GM21529 (cell line): Measurements from ENCODE around the gene DNAAF8.
A peak's percentile ranks its signal among the peaks of the same experiment; 100 is the strongest.

Experiments
- ATAC-seq: cut with Tn5 transposase; IDR thresholded peaks from one replicate; pipeline ENCODE4 v1.9.1; 2021; ENCODE audit not compliant: unreplicated experiment

DNAAF8 gene

DNA sequence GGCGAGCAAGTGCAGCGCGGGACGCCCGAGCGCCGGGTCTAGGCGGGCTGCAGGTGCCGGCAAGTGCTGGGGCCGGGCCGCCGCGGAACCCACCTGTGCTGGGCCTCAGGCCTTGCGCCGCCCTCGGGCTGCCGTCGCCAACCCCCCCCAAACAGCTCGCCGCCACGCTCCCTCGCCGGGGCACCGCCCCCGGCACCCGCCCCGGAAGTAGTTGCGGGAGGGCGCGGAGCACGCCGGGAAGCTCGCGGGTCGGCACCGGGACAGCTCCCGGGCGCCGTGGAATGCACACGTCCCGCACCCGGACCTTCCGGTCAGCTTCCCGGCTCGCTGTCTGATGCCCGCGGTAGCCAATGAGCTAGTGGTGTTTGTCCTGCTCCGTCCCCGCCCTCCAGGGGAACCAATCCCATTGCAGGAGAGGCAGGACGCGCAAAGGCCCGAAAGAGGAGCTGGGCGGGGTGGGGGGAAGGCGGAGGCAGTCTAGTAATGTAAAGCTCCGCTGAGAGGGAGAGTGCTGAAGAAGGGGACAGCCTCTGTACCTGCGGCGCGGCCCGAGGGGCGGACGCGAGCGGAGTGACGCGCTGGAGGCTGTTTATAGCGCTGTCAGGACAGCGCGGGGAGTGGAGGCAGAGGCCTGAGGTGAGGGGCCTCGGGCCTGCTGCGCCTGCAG, at the start of gene DNAAF8, which contains the start of gene ANKS3:
TSS of gene DNAAF8 (plus strand) at position 475 of the 667 bp plus-strand sequence. CDS start 1,978 bp downstream, outside the sequence.
TSS of gene ANKS3 (minus strand) at position 209 of the 667 bp plus-strand sequence. CDS start 4,122 bp downstream, outside the sequence.
- peak; percentile 74 for ATAC-seq

DNA sequence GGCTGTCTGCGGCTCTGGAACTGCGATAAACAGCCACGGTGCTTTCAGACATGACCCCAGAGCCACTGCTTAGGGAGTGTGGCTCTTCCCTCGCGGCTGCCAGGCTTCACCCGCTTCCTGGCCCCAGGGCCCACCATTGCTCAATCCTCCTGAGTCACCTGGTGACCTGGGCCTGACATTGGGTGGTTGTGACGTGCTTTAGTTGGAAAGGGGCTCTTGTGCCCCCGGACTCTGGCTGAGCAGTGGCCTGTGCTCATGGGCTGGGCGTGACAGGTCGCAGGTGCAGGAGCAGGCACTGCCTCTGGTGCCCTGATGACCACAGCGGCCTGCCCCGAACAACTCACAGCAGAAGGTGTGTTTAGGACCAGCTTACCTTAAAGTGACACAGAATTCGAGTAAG, 49.6 kb upstream of the DNAAF8 start:
- no peak for ATAC-seq

DNA sequence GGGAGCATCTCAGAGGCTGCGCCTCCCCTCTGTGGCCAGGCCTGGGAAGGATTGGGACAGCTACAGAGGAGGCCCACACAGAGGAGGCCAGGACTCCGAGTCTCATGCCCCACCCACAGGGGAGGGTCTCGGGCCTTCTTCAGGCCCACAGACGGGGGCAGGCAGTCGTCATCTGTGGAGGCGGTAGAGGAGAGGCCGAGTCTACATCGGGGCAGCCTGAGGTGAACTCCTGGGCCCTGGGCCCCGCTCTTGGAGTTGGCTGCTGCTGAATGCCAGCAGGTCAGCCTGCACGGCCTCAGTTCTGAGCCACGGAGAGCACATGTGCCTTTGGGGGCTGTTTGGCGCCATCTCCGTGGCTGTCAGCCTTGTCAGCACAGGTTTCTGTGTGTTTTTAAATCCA, 49.0 kb upstream of the DNAAF8 start:
- ATAC-seq = no peak

DNA sequence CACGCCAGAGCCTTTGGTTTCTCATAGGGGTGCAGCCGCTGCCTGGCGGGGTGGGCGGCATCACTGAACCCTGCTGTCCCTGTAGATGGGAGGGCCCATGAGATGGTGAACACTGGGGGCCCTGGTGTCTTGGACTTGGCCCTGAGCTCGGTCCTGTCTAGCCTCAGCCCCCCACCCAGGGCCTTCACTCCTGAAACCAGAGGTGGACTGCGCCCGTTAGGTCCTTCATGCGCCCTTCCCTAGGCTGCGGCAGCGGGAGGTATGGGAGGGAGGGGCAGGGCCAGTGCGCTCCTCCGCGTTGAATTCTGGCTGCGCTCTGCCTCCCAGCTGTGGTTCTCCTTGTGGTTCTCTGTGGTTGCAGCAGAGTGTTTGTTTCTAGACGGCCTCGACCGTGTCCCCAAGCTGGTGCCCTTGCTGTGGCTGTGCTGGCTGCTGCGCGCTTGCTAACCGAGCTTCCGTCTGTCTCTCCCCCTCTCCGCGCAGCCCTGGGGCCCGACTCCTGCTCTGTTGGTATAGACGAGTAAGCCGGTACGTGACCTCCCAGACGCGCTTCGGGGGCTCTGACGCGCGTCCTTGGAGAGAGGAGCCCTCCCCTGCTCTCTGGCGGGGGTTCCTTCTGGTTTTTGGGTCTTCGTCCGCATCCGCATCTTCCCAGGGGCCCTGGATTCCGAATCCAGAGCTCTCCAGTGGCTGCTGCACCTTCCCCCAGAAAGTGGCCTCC, 48.4 kb upstream of the DNAAF8 start:
- ATAC-seq = no peak

DNA sequence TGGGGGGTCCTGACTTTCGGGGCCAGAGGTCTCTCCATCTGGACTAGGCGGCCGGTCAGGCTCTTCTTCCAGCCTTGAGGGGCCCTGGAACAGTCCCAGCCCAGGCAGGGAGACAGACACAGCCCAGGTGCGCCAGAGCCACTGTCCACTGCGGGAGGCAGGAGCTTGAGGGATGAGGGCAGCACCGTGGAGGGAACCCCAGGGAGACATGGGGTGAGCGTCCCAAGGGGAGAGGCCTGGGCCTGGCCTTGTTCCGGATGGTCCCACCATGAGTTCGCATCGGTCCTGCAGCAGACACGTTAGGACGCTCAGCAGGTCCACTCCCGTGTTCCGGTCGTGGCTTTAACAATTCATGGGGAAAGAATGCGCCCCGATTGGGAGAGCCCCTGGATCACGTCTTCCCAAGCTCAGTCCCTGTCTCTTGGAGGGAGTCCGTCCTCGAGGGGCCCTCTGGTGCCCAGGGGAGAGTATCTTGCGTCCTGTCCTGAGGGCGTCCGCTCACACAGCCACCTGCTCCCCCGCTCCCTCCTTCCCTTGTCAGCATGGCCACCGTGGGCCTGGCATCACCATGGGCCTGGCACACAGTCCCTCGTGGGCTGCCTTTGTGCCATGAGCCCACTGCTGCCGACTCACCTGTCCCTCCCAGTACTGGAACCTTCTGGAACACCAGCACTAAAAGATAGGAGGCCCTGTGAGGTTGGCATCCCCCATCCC, 47.7 kb upstream of the DNAAF8 start:
- ATAC-seq = no peak

DNA sequence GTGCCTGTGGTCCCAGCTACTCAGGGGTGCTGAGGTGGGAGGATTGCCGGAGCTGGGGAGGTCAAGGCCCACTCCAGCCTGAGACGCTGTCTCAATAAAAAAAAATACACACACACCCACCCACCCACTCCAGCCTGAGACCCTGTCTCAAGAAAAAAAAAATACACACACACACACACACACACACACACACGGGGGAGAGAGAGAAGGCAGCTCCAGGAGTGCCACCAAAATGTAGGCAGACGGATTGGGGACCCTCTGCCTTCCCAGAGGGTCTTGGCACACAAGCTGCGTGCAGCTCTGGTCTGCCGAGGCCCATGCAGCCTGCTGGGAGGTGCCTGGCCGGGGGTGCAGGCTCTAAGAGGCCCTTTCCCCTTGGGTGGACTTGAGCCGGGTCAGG, 46.9 kb upstream of the DNAAF8 start:
- ATAC-seq = no peak

DNA sequence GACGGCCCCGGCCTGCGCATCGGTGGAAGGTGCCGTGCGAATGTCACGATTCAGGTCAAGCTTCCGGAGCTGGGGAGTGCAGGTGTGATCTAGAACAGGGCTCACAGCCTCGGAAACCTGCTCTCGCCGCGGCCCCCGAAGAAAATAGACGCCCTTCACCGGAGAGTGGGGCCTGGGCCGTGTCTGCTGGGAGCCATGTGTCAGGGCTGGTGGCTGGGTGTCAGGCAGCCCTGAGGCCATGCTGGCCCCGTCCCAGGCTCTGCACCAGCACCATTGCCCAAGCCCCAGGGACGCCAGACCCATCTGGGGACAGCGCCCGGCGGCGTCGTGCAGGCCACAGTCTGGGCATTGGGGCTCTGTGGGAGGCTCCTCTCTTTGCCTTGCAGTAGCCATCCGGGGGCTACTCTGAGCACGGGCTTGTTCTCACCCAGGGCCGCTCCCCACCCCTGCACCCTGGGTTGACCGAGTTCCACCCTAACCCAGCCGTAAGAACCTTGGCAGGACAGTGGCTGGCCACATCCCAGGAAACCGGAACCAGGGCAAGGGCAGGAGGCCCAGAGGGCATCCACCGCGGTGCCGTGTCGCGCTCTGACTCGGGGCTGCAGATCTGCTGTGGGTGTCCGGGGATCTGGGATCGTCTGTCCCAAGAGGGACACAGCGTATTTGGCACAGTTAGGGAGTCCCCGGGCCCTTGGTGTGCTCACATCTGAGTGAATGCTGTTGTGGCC, 46.2 kb upstream of the DNAAF8 start:
- no peak for ATAC-seq

DNA sequence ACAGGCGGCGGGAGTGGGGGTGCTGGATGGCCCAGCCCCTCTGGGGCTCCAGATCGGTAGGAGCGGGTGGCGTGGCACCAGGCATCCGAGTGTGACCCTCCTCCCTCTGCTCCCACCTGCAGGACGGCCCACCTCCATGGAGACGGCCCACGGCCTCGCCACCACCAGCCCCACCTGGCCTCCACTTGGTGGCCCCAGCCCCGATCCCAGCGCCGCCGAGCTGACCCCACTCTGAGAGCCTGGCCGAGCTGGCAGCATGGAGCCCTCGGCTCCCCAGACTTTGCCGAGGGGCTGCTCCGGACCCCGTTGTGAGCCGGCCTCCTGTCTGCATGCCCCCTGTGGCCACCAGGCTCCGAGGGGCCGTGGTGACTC, 45.7 kb upstream of the DNAAF8 start:
- no peak for ATAC-seq

DNA sequence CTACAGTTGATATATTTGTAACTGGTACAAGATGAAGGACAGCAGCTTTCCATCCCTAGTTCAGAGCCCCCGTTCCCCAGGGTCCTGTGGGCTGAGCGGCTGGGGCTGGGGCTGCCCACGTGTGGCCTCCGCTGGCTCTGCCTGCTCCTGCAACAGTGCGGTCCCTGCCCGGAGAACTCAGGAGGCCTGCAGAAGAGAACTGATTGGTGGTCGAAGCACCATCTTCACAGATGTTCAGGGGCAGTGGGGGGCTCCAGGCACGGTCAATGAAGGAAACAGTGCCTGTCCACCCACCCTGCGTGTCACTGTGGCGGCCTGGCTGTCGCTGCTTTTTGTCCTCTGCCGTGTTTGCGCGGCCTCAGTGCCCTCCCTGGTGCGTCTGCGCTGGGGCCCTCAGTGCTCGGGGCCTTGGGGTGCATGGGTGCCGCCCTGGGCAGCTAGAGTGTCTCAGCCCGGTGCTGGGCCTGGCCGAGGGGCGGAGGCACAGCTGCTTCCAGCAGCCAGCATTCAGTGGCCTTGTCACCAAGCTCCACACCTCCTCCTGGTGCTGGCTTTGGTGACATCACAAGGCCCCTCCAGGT, 45.2 kb upstream of the DNAAF8 start:
- ATAC-seq = no peak

DNA sequence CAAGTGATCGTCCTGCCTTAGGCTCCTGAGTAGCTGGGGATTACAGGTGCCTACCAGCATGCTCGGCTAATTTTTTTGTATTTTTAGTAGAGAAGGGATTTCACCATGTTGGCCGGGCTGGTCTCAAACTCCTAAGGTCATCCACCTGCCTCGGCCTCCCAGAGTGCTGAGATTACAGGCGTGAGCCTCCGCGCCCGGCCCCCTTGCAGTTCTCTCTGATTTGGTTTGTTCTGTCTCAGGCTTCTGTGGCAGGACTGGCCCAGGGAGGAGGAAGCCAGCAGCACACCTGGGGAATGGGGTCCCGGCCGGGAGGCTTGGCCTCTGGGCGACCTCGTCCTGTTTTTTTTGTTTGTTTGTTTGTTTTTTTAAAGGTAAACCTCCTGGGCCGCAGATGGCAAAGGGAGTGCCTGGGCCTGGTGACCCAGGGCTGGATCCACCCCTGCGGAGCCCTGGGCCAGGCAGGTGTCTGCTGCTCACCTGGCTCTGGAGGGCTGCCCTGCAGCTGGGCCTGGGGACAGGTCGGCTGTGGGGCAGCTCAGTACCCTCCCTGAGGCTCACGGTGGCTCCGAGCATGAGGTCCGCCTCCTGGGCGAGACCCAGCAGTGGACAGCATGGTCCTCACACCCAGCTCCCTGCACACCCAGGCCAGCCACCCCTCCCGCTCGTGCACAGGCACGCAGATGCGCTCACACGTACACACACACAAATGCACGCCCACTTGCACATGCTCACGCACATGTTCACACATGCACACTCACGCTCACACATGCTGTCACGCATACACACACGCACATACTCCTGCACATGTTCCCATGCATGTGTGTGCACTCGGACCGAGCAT, 44.3 kb upstream of the DNAAF8 start:
- ATAC-seq = no peak

DNA sequence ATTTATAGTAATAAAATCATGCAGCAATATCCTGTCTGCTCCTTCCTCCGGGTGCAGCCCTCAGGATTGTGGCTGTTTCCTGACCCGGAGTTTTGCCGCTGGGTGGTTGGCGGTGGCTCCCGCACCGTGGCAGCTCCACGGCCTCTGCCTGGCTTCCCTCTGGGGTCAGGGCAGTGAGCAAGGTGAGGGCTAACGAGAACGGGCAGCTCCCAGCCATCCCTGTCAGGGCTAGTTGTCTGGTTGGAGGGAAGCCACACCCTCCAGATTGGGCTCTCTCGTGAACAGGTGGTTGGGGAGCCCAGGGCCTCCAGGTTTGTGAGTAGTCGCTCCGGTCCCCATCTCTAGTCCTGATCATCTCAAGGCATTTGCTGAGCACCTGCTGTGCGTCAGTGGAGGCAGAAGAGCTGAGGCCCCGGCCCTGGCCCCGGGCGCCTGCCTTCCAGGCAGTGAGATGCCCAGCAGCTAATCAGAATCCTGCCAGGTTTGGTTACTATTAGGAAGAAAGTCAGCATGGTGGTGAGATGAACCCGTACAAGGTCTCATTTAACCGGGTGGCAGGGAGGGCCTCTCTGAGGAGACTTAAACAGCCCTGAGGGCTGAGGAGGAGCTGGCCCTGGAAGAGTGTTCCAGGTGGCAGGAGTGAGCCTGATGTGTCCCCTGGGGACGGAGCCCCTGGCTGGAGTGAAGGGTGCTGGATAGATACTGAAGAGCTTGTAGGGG, 43.2 kb upstream of the DNAAF8 start:
- ATAC-seq = no peak

DNA sequence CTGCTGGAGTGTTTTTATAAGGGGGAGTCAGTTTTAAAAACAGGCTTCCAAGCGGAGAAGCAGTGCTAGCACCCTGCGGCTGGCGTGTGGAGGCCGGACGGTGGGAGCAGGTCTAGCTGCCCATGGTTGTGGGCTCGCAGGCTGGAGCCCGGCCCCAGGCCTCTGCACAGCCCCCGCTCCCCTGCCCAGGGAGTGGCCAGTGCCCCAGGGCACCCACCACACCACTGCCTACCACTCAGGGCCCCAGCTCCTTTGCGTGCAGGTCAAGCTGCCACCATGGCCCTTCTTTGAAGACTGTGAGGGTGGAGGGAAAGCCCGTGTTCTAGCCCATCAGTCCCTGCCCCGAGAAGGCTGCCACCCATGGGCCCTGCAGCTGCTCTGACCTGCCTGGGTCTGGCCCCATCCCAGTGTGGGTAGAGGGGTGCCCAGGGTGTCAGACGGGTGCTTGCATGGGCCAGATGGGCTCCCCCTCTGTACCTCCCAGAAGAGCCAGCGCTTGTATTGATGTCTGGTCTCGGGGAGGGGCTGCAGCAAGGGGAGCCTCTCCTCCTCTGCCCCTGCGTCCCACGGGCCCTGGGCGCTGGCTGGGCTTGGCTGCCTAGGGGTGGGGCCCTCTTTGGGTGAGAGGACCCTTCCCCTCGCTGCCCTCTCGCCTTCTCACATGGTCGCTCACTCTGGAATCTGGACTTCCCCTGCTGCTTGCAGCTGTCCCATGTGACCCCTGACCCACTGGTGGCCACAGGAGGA, 42.5 kb upstream of the DNAAF8 start:
- ATAC-seq = no peak

DNA sequence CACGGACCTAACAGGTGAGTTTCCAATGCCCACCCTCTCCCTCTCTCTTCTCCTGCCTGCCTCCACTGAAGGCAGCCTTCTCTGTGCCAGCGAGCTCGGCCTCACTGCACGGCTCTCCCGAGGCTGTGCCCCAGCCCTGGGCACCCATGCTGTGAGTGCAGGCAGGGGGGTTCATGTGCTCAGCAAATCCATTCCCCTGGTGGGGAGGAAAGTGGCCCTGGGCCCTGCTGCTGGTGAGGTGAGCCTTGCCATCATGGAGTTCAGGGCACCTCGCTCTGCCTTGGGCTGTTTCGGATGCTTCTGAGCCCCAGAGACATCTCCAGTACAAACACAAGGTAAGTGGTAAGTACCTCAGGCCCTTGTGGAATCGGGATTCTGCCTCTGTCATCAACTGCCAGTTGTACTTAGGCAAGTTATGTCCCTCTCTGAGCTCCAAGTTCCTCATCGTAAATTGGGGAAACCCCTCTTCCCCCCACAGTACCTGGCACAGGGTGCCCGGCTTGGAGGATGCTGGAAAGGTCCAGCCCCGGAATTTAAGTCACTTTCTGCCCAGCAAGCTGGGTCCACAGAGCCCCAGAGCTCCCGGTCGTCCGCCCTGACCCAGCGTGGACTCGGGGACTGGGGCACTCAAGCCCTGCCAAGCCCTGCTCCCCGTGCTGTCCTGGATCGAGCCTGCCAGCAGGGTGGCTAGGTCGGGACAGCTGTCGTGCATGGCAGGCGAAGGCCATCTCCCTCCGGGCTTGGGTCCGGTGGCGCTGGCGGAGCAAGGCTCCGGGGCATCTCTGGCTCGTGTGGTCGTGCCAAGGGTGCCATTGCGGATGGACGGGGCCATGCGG, 41.7 kb upstream of the DNAAF8 start:
- peak; percentile 18 for ATAC-seq

DNA sequence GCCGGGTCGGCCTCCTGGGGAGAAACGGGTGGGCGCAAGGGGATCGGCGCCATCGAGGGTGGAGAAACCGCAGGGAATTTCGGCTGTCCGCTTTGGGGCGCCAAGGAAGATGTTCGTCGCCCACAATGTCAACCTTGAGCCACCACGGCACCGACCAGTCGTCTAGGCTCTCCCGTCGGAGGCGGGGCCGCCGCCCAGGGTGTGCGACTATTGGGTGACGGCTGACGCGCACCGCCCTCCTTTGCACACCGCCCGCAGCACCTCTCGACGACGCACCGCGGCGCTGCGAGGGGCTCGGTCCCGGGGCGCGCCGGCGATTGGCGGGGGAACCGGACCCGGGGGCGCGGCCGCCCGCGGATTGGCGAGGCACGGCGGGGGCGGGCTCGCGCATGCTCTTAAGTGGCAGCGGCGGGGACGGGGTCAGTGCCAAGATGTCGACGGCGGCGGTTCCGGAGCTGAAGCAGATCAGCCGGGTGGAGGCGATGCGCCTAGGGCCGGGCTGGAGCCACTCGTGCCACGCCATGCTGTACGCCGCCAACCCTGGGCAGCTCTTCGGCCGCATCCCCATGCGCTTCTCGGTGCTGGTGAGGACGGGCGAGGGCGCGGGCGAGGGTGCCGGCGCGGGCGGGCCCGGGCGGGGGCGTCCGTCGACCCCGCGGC, 40.9 kb upstream of the DNAAF8 start, which contains the start of gene NUDT16L1:
TSS of gene NUDT16L1 (plus strand) at position 267 of the 660 bp plus-strand sequence. CDS start at position 432, 165 bp downstream.
- peak; percentile 96 for ATAC-seq

DNA sequence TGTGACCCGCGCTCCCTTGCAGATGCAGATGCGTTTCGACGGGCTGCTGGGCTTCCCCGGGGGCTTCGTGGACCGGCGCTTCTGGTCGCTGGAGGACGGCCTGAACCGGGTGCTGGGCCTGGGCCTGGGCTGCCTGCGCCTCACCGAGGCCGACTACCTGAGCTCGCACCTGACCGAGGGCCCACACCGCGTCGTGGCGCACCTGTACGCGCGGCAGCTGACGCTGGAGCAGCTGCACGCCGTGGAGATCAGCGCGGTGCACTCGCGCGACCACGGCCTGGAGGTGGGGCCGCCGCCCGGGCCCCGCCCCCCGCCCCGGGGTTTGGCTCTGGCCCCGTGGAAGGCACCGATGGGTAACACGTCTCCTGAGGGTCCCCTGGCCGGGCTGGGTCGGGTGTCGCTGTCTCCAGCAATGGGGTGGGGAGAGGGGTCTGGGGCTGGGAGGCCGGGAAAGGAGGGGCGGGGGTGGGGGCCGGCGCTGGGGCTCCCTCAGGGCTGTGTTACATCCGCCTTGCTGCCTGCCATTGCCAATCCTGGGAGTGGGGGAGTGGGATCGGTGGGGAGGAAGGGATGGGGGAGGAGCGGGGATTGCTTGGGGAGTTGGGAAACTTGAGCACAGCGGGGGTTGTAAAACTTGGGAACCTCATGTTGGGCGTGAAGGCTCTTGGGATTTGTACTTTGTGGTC, 40.2 kb upstream of the DNAAF8 start:
- ATAC-seq = peak; percentile 2

DNA sequence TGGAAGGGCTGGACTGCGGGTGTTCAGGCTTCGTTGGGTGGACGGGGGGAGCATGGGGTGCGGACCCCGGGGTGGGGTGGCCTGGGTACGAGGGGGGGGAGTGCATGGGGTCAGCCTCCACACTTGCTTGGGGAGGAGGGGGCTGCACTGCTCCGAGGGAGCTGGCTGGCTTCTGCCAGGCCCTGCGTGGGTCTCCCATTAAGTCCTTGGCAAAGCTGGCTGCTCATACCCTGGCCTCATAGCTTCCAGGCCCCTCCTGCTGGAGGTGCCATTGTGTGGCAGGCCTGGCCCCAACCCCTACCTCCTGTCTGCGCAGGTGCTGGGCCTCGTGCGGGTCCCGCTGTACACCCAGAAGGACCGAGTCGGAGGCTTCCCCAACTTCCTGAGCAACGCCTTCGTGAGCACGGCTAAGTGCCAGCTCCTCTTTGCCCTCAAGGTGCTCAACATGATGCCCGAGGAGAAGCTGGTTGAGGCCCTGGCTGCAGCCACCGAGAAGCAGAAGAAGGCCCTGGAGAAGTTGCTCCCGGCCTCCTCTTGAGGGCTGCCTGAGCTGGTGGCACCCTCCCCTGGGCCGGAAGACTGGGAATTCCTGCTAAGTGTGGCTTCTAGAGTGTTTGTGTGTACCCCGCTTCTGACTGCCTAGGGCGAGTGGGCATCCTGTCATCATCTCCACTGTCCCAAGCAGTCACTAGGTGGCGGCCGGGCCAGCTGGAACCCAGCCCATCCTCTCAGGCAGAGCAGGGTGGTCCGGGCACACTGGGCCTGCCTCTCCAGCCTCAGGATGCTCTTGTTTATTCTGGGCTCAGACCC, 39.5 kb upstream of the DNAAF8 start:
- ATAC-seq = no peak
